GDM1 (cell line): Measurements from ENCODE around the gene BRAT1.

ENCODE experiments used
- DNase-seq: peaks from one replicate; lab custom pipeline; 2025; lab: John Stamatoyannopoulos, UW

BRAT1 gene

GRCh38 chr7:2495418-2496299 lies 59.7 kb downstream of the BRAT1 start:
- DNase-seq: no peak

- no peak for DNase-seq
Measured at GRCh38 chr7:2494191-2495130, 60.9 kb downstream of the BRAT1 start.

GRCh38 chr7:2493205-2494164 lies 61.8 kb downstream of the BRAT1 start:
- no peak for DNase-seq

- no peak for DNase-seq
Measured at GRCh38 chr7:2492038-2492437, 63.3 kb downstream of the BRAT1 start.

- DNase-seq: no peak
Measured at GRCh38 chr7:2490181-2490651, 65.1 kb downstream of the BRAT1 start.

- DNase-seq: no peak
Measured at GRCh38 chr7:2488681-2489080, 66.6 kb downstream of the BRAT1 start.

- no peak for DNase-seq
Measured at GRCh38 chr7:2488272-2488645, 67.1 kb downstream of the BRAT1 start.
